Hepatocyte (in vitro differentiated cells): ENCODE results near the gene STT3B. TPM values are rescaled to one million over a fixed set of nuclear protein-coding genes. Genes with fewer than 3 reads are reported as not detected.

Source experiments
- DNase-seq: peaks from one replicate; pipeline ENCODE4 v3.0.0-alpha.2; 2016; ENCODE audit warnings: low spot score
- H2AFZ ChIP-seq: fragments of 200-600 bp; sonication (generic); 2 replicates; pipeline ENCODE4 v1.6.0; 2016; ENCODE audit warnings: antibody characterized with exemption, mild to moderate bottlenecking
- H3K27ac ChIP-seq: fragments of 200-600 bp; sonication (generic); 2 replicates; pipeline ENCODE4 v1.5.1; 2016; ENCODE audit warnings: mild to moderate bottlenecking
- H3K27me3 ChIP-seq: fragments of 200-600 bp; sonication (generic); 2 replicates; pipeline ENCODE4 v1.6.1; 2016
- H3K36me3 ChIP-seq: fragments of 200-600 bp; sonication (generic); replicated peaks from 2 replicates; pipeline ENCODE4 v1.5.1; 2016; ENCODE audit warnings: low read depth; ENCODE audit not compliant: insufficient read depth
- H3K4me1 ChIP-seq: fragments of 200-600 bp; sonication (generic); 2 replicates; pipeline ENCODE4 v1.5.1; 2016; ENCODE audit warnings: mild to moderate bottlenecking, moderate library complexity; ENCODE audit not compliant: insufficient read depth
- H3K4me2 ChIP-seq: fragments of 200-600 bp; sonication (generic); 2 replicates; pipeline ENCODE4 v1.6.0; 2016
- H3K4me3 ChIP-seq: fragments of 200-600 bp; sonication (generic); 2 replicates; pipeline ENCODE4 v1.5.1; 2016; ENCODE audit warnings: mild to moderate bottlenecking
- H3K79me2 ChIP-seq: fragments of 200-600 bp; sonication (generic); 2 replicates; pipeline ENCODE4 v1.6.0; 2017; ENCODE audit warnings: mild to moderate bottlenecking
- H3K9me2 ChIP-seq: fragments of 200-600 bp; sonication (generic); replicated peaks from 2 replicates; pipeline ENCODE4 v1.6.0; 2017; ENCODE audit warnings: mild to moderate bottlenecking; ENCODE audit not compliant: insufficient read depth
- H3K9me3 ChIP-seq: fragments of 200-600 bp; sonication (generic); 2 replicates; pipeline ENCODE4 v1.5.1; 2016; ENCODE audit warnings: low read depth, mild to moderate bottlenecking
- H4K20me1 ChIP-seq: fragments of 200-600 bp; sonication (generic); 2 replicates; pipeline ENCODE4 v1.6.0; 2016; ENCODE audit warnings: mild to moderate bottlenecking; ENCODE audit not compliant: insufficient read depth, poor library complexity, severe bottlenecking
- CTCF ChIP-seq: fragments of 200-600 bp; sonication (generic); IDR thresholded peaks from 2 replicates; pipeline ENCODE4 v1.5.1; 2016; ENCODE audit warnings: antibody characterized with exemption, mild to moderate bottlenecking; ENCODE audit not compliant: poor library complexity
- EZH2 ChIP-seq: fragments of 200-600 bp; sonication (generic); IDR thresholded peaks from 2 replicates; pipeline ENCODE4 v1.6.1; 2016; ENCODE audit warnings: antibody characterized with exemption, mild to moderate bottlenecking, borderline replicate concordance
- EZH2phosphoT487 ChIP-seq: fragments of 200-600 bp; sonication (generic); IDR thresholded peaks from one replicate; pipeline ENCODE4 v1.6.1; 2018; ENCODE audit warnings: antibody characterized with exemption, mild to moderate bottlenecking, low read depth, moderate library complexity; ENCODE audit not compliant: unreplicated experiment, severe bottlenecking
- WGBS: methylation state at CpG from one replicate; pipeline ENCODE4 v1.1.6; 2016; ENCODE audit warnings: low lambda C conversion rate; ENCODE audit errors: missing lambda C conversion rate; 5-methylcytosine and 5-hydroxymethylcytosine counted together
- polyA plus RNA-seq: library from polyadenylated mRNA; unstranded; fragments of >200 nt; fragmentation: Nextera tagmentation; extraction: Ambion mirVana; gene quantifications from 2 replicates; pipeline ENCODE4 v1.2.1, GENCODE V29; 2016
- total RNA-seq: library from RNA; depleted of rRNA; stranded (reverse); fragments of >200 nt; gene quantifications from 2 replicates; pipeline ENCODE4 v1.2.3, GENCODE V29; 2014

Gene STT3B
- total and polyA plus RNA-seq, 2 experiments from 2014 or later: 101 to 253 TPM

- H3K4me2 ChIP-seq: no peak overlapping the region
- H3K9me3 ChIP-seq: no peaks in the 10 kb centered on the region
- H3K9me2 ChIP-seq: no peaks in the 10 kb centered on the region
- H2AFZ ChIP-seq: no peak overlapping the region
- H3K4me1 ChIP-seq: peaks cover 7% of the 10 kb centered on the region
- no peaks in the 10 kb centered on the region for H3K36me3 ChIP-seq
- no peaks in the 10 kb centered on the region for H3K27me3 ChIP-seq
- H4K20me1 ChIP-seq: no peaks in the 10 kb centered on the region
- H3K4me3 ChIP-seq: no peak overlapping the region
- H3K27ac ChIP-seq: no peak overlapping the region
- H3K79me2 ChIP-seq: no peaks in the 10 kb centered on the region
- DNase-seq: no peak
- WGBS: 94% methylated on average over 8 of the region's 8 CpGs
- no peak for TF ChIP-seq EZH2phosphoT487
Measured at GRCh38 chr3:31676556-31676955, 143.8 kb downstream of the STT3B start.

GRCh38 chr3:31680072-31680870, 147.5 kb downstream of the STT3B start:
- H3K9me3 ChIP-seq: no peaks in the 10 kb centered on the region
- no peak overlapping the region for H3K4me2 ChIP-seq
- WGBS: 69% methylated on average over 10 of the region's 10 CpGs
- H3K79me2 ChIP-seq: no peaks in the 10 kb centered on the region
- no peak overlapping the region for H2AFZ ChIP-seq
- H3K36me3 ChIP-seq: no peaks in the 10 kb centered on the region
- H3K9me2 ChIP-seq: no peaks in the 10 kb centered on the region
- peaks cover 7% of the 10 kb centered on the region for H3K4me1 ChIP-seq
- H3K27ac ChIP-seq: no peak overlapping the region
- H3K27me3 ChIP-seq: no peaks in the 10 kb centered on the region
- DNase-seq: peak; percentile 34
- TF ChIP-seq CTCF (no peak), EZH2phosphoT487 (no peak), EZH2 (no peak)
- no peak overlapping the region for H3K4me3 ChIP-seq
- H4K20me1 ChIP-seq: no peaks in the 10 kb centered on the region
